Ishikawa (cell line): Measurements from ENCODE around the gene ANKRD42.

Source experiments
- CEBPB ChIP-seq: IDR thresholded peaks from 2 replicates; pipeline ENCODE4 v1.6.1; 2012
- CREB1 ChIP-seq: IDR thresholded peaks from 2 replicates; pipeline ENCODE4 v1.6.1; 2012; ENCODE audit warnings: low read depth
- EGR1 ChIP-seq: IDR thresholded peaks from 2 replicates; pipeline ENCODE4 v1.6.1; 2012
- EP300 ChIP-seq: IDR thresholded peaks from 2 replicates; pipeline ENCODE4 v1.6.1; 2012; ENCODE audit warnings: borderline replicate concordance
- FOXM1 ChIP-seq: IDR thresholded peaks from 2 replicates; pipeline ENCODE4 v1.6.1; 2012; ENCODE audit warnings: low read depth, borderline replicate concordance
- MAX ChIP-seq: IDR thresholded peaks from 2 replicates; pipeline ENCODE4 v1.6.1; 2012
- NFIC ChIP-seq: IDR thresholded peaks from 2 replicates; pipeline ENCODE4 v1.6.1; 2012
- RAD21 ChIP-seq: IDR thresholded peaks from 2 replicates; pipeline ENCODE4 v1.6.1; 2012; ENCODE audit warnings: low read depth
- REST ChIP-seq: IDR thresholded peaks from 2 replicates; pipeline ENCODE4 v1.6.1; 2012; ENCODE audit warnings: low read depth, mild to moderate bottlenecking
- TAF1 ChIP-seq: IDR thresholded peaks from 2 replicates; pipeline ENCODE4 v1.6.1; 2012; ENCODE audit warnings: low read depth, mild to moderate bottlenecking
- TCF12 ChIP-seq: IDR thresholded peaks from 2 replicates; pipeline ENCODE4 v1.6.1; 2012; ENCODE audit warnings: low read depth
- TEAD4 ChIP-seq: IDR thresholded peaks from 2 replicates; pipeline ENCODE4 v1.6.1; 2012
- USF1 ChIP-seq: IDR thresholded peaks from 2 replicates; pipeline ENCODE4 v1.6.1; 2012
- YY1 ChIP-seq: IDR thresholded peaks from 2 replicates; pipeline ENCODE4 v1.6.1; 2012; ENCODE audit warnings: low read depth
- ZBTB7A ChIP-seq: IDR thresholded peaks from 2 replicates; pipeline ENCODE4 v1.6.1; 2012; ENCODE audit warnings: low read depth

The ANKRD42 gene

GRCh38 chr11:83235825-83236224 lies 42.3 kb downstream of the ANKRD42 start:
- no peak for TF ChIP-seq REST
- no peak for TF ChIP-seq CEBPB
- TF ChIP-seq TEAD4: no peak
- no peak for TF ChIP-seq MAX
- TF ChIP-seq YY1: no peak
- TF ChIP-seq USF1: no peak
- TF ChIP-seq RAD21: no peak
- TF ChIP-seq TCF12: no peak
- TF ChIP-seq FOXM1: no peak
- TF ChIP-seq CREB1: no peak
- TF ChIP-seq EGR1: no peak
- no peak for TF ChIP-seq TAF1
- no peak for TF ChIP-seq EP300

GRCh38 chr11:83238111-83238510 lies 44.6 kb downstream of the ANKRD42 start:
- TF ChIP-seq USF1 (no peak), YY1 (no peak), EP300 (no peak)

- TF ChIP-seq RAD21 (peak; percentile 55), MAX (no peak)
Measured at GRCh38 chr11:83241291-83241946, 47.9 kb downstream of the ANKRD42 start.

GRCh38 chr11:83249445-83249844 lies 55.9 kb downstream of the ANKRD42 start:
- no peak for TF ChIP-seq TEAD4

GRCh38 chr11:83249972-83250593 lies 56.6 kb downstream of the ANKRD42 start:
- TF ChIP-seq TCF12: no peak
- TF ChIP-seq RAD21: peak; percentile 57
- TF ChIP-seq ZBTB7A: no peak
- no peak for TF ChIP-seq MAX
- no peak for TF ChIP-seq EP300
- no peak for TF ChIP-seq FOXM1
- no peak for TF ChIP-seq CREB1

- TF ChIP-seq YY1: no peak
Measured at GRCh38 chr11:83252266-83252665, 58.8 kb downstream of the ANKRD42 start.

- TF ChIP-seq NFIC (no peak), EP300 (no peak), TAF1 (no peak), YY1 (no peak), USF1 (no peak), EGR1 (no peak), RAD21 (no peak), TEAD4 (no peak)
Measured at GRCh38 chr11:83252941-83253340, 59.4 kb downstream of the ANKRD42 start.

- no peak for TF ChIP-seq EGR1
- no peak for TF ChIP-seq TCF12
- no peak for TF ChIP-seq NFIC
- TF ChIP-seq CEBPB: no peak
- no peak for TF ChIP-seq MAX
- no peak for TF ChIP-seq ZBTB7A
- no peak for TF ChIP-seq REST
- TF ChIP-seq EP300: no peak
- no peak for TF ChIP-seq FOXM1
- TF ChIP-seq RAD21: no peak
- no peak for TF ChIP-seq TAF1
- no peak for TF ChIP-seq TEAD4
- TF ChIP-seq USF1: no peak
- TF ChIP-seq YY1: no peak
- TF ChIP-seq CREB1: no peak
Measured at GRCh38 chr11:83255366-83255765, 61.9 kb downstream of the ANKRD42 start.
